HepG2 (cell line): ENCODE measurements around the gene EP300. TPM values are rescaled to one million over a fixed set of nuclear protein-coding genes. Genes with fewer than 3 reads are reported as not detected.
A peak's percentile ranks its signal among the peaks of the same experiment; 100 is the strongest.

Experiments
- CCDC6 ChIP-seq: sonication (generic); formaldehyde crosslinking; IDR thresholded peaks from 2 replicates; pipeline ENCODE4 v1.8.1; 2022; ENCODE audit warnings: mild to moderate bottlenecking, missing genetic modification reagents, moderate library complexity
- FIP1L1 ChIP-seq: fragments of 200-400 bp; formaldehyde crosslinking; IDR thresholded peaks from 2 replicates; pipeline ENCODE4 v1.6.1; 2018; ENCODE audit warnings: low read depth, mild to moderate bottlenecking, low read length, moderate library complexity, borderline replicate concordance; ENCODE audit not compliant: insufficient read depth
- FOXM1 ChIP-seq: sonication (generic); formaldehyde crosslinking; IDR thresholded peaks from 2 replicates; pipeline ENCODE4 v1.5.0; 2020; ENCODE audit warnings: missing genetic modification reagents
- MEIS1 ChIP-seq: sonication (generic); formaldehyde crosslinking; IDR thresholded peaks from 2 replicates; pipeline ENCODE4 v1.9.0; 2021; ENCODE audit warnings: mild to moderate bottlenecking, missing genetic modification reagents, moderate library complexity, borderline replicate concordance
- MXD4 ChIP-seq: IDR thresholded peaks from 2 replicates; pipeline ENCODE4 v1.6.1; 2016; ENCODE audit warnings: mild to moderate bottlenecking, missing biosample characterization, missing genetic modification reagents
- NCOA2 ChIP-seq: sonication (generic); formaldehyde crosslinking; IDR thresholded peaks from 2 replicates; pipeline ENCODE4 v1.8.0; 2022; ENCODE audit warnings: inconsistent platforms
- TGIF2 ChIP-seq: IDR thresholded peaks from 2 replicates; pipeline ENCODE4 v1.6.1; 2016; ENCODE audit warnings: control low read depth, missing compliant biosample characterization
- ZBTB44 ChIP-seq: sonication (generic); formaldehyde crosslinking; IDR thresholded peaks from 2 replicates; pipeline ENCODE4 v1.4.0; 2020; ENCODE audit warnings: missing genetic modification reagents
- ZHX1 ChIP-seq: sonication (generic); formaldehyde crosslinking; IDR thresholded peaks from 2 replicates; pipeline ENCODE4 v1.8.1; 2022; ENCODE audit warnings: low read depth, mild to moderate bottlenecking, missing genetic modification reagents
- ZNF17 ChIP-seq: sonication (generic); formaldehyde crosslinking; IDR thresholded peaks from 2 replicates; pipeline ENCODE4 v1.5.0; 2020; ENCODE audit warnings: mild to moderate bottlenecking, missing genetic modification reagents
- ZNF407 ChIP-seq: sonication (generic); formaldehyde crosslinking; IDR thresholded peaks from one replicate; pipeline ENCODE4 v1.5.1; 2020; ENCODE audit warnings: mild to moderate bottlenecking, missing genetic modification reagents; ENCODE audit errors: not compliant biosample characterization
- ZNF468 ChIP-seq: sonication (generic); formaldehyde crosslinking; IDR thresholded peaks from 2 replicates; pipeline ENCODE4 v1.8.0; 2022; ENCODE audit warnings: mild to moderate bottlenecking, moderate library complexity, missing genetic modification reagents
- ZNF557 ChIP-seq: sonication (generic); formaldehyde crosslinking; IDR thresholded peaks from 2 replicates; pipeline ENCODE4 v1.4.0; 2020; ENCODE audit warnings: missing genetic modification reagents
- ZNF562 ChIP-seq: sonication (generic); formaldehyde crosslinking; IDR thresholded peaks from 2 replicates; pipeline ENCODE4 v1.8.0; 2022; ENCODE audit warnings: missing genetic modification reagents, borderline replicate concordance
- ZNF768 ChIP-seq: sonication (generic); formaldehyde crosslinking; IDR thresholded peaks from 2 replicates; pipeline ENCODE4 v1.4.0; 2020; ENCODE audit warnings: missing genetic modification reagents
- ZZZ3 ChIP-seq: sonication (generic); formaldehyde crosslinking; IDR thresholded peaks from 2 replicates; pipeline ENCODE4 v1.4.0; 2020; ENCODE audit warnings: missing genetic modification reagents, mild to moderate bottlenecking, borderline replicate concordance
- polyA plus RNA-seq, 8 experiments: library from polyadenylated mRNA; depleted of rRNA in 3 of 8; stranded (reverse) in 7 of 8; unstranded in 1 of 8; fragments of >200 nt; fragmentation: Illumina TruSeq in 4 of 8; extraction: Trizol in 4 of 8; gene quantifications; 2 replicates each; pipeline versions ENCODE4 v1.2.1 to v1.2.3, GENCODE V29; 2011 to 2016; ENCODE audit warnings: low read depth in 4 of 8, missing spikeins in 1 of 8, mixed read lengths in 1 of 8; ENCODE audit not compliant: insufficient read depth in 1 of 8
- total RNA-seq, 5 experiments: library from RNA; depleted of rRNA; stranded (reverse); fragments of >200 nt; fragmentation: Illumina TruSeq; extraction: Trizol; gene quantifications; 2 replicates each; pipeline ENCODE4 v1.2.3, GENCODE V29; 2016; ENCODE audit warnings: low read depth in 1 of 5

Gene EP300
- total and polyA plus RNA-seq, 2 of the 13 experiments (the other 11 are each of a cell fraction or from before 2014, with no cell fraction given): 13.6 to 14.9 TPM

- TF ChIP-seq ZNF407 (CRISPR knock-in tag): no peak
- peak; percentile 52; the same call in 1 of the 2 replicates for TF ChIP-seq CCDC6 (CRISPR knock-in tag)
- no peak for TF ChIP-seq FOXM1 (CRISPR knock-in tag)
- TF ChIP-seq MEIS1 (CRISPR knock-in tag): 0 out of 2 replicates have a peak, but pooled peaks have one; percentile 22
- TF ChIP-seq ZZZ3 (CRISPR knock-in tag): no peak
- TF ChIP-seq ZNF768 (CRISPR knock-in tag): no peak
- no peak for TF ChIP-seq ZBTB44 (CRISPR knock-in tag)
- TF ChIP-seq ZNF468 (CRISPR knock-in tag): no peak
- peak; percentile 40; the same call in 1 of the 2 replicates for TF ChIP-seq MXD4
- TF ChIP-seq ZNF562 (CRISPR knock-in tag): no peak
- no peak for TF ChIP-seq NCOA2 (CRISPR knock-in tag)
- TF ChIP-seq TGIF2: peak; percentile 71; the same call in 1 of the 2 replicates
- no peak for TF ChIP-seq ZNF17
- no peak for TF ChIP-seq ZNF557
- TF ChIP-seq ZHX1 (CRISPR knock-in tag): peak; percentile 69
- no peak for TF ChIP-seq FIP1L1
These were observed 1.0 kb upstream of the EP300 start (continued) for GRCh38 chr22:41091132-41092022.
